ENCODE results near the gene PIP4K2C. TPM values are rescaled to one million over a fixed set of nuclear protein-coding genes. Genes with fewer than 3 reads are reported as not detected.

The PIP4K2C gene
- total RNA-seq, 1 experiment from 2014 or later: 88.6 TPM

DNA sequence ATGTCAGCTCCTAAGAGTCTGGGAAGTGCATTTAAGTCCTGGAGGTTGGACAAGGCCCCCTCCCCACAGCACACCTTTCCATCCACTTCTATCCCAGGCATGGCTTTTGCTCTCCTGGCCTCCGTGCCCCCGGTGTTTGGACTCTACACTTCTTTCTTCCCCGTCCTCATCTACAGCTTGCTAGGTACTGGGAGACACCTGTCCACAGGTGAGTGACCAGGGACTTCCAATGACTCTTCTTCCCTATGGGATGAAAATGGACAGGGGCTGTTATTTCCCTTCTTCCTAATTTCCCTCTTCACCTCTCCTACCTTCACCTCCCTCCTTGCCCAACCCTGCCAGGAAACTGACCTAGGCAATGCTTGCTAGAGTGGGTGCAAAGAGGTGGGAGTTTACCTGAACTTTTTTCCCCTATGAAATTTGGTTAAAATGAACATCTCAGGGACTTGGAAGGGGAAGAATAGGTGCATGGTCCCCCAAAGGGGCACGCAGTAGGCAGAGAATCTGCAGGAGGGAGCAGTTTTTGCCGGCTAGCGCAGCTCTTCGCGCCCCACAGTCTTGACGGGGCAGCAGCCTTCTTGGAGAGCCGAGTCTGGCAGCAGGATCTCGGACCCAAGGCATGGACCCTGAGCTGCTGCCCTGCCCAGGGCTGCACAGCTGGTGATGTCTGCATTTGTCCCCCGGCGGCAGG, 29.4 kb downstream of the PIP4K2C start:
- no peak overlapping the region for H3K4me3 ChIP-seq (ENCODE audit: low read length)
- no TSS peak for BruUV-seq (replicated peaks)
- CTCF ChIA-PET: interaction anchor here (0.6 to 0.8 kb wide), 2 partner anchors 28 to 35 kb away, joined by 3 to 4 read pairs; no protein-coding TSS in a partner anchor
- POLR2A ChIA-PET (ENCODE audit: unreplicated experiment): no interaction called here
- TF ChIP-seq EZH2 (IDR thresholded peaks at IDR 0.05; ENCODE audit: low read length, unreplicated experiment) (no peak), EZH2phosphoT487 (IDR thresholded peaks at IDR 0.05; ENCODE audit: borderline replicate concordance, low read length) (no peak)
- TF ChIP-seq, protein P1, sequence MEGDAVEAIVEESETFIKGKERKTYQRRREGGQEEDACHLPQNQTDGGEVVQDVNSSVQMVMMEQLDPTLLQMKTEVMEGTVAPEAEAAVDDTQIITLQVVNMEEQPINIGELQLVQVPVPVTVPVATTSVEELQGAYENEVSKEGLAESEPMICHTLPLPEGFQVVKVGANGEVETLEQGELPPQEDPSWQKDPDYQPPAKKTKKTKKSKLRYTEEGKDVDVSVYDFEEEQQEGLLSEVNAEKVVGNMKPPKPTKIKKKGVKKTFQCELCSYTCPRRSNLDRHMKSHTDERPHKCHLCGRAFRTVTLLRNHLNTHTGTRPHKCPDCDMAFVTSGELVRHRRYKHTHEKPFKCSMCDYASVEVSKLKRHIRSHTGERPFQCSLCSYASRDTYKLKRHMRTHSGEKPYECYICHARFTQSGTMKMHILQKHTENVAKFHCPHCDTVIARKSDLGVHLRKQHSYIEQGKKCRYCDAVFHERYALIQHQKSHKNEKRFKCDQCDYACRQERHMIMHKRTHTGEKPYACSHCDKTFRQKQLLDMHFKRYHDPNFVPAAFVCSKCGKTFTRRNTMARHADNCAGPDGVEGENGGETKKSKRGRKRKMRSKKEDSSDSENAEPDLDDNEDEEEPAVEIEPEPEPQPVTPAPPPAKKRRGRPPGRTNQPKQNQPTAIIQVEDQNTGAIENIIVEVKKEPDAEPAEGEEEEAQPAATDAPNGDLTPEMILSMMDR (conservative IDR thresholded peaks at IDR 0.05; ENCODE audit: low read depth, low read length): no peak
- H2AFZ ChIP-seq (ENCODE audit: low read length): no peak overlapping the region
- H3K4me1 ChIP-seq (ENCODE audit: insufficient read depth, low read length): no peaks in the 10 kb centered on the region
- no peak overlapping the region for H3K27ac ChIP-seq (ENCODE audit: low read length)
- intact Hi-C loops (cut with micrococcal nuclease): no loop called here
- no peaks in the 10 kb centered on the region for H3F3A ChIP-seq (ENCODE audit: low read length, unreplicated experiment)
- DNase-seq (no peak), ATAC-seq (no peak)
- no peaks in the 10 kb centered on the region for H3K9me2 ChIP-seq (replicated peaks; ENCODE audit: low read length)
- H3K27me3 ChIP-seq (ENCODE audit: low read length): peaks cover 15% of the 10 kb centered on the region
- H3K9me3 ChIP-seq (ENCODE audit: low read length): no peaks in the 10 kb centered on the region
- H3K79me2 ChIP-seq (ENCODE audit: low read length): no peaks in the 10 kb centered on the region
- H3K9ac ChIP-seq (ENCODE audit: low read length): no peak overlapping the region
- no peaks in the 10 kb centered on the region for H4K20me1 ChIP-seq (ENCODE audit: low read length)
- no peaks in the 10 kb centered on the region for H3K36me3 ChIP-seq (ENCODE audit: low read depth, low read length)
- H3K4me2 ChIP-seq (ENCODE audit: low read length): no peak overlapping the region

DNA sequence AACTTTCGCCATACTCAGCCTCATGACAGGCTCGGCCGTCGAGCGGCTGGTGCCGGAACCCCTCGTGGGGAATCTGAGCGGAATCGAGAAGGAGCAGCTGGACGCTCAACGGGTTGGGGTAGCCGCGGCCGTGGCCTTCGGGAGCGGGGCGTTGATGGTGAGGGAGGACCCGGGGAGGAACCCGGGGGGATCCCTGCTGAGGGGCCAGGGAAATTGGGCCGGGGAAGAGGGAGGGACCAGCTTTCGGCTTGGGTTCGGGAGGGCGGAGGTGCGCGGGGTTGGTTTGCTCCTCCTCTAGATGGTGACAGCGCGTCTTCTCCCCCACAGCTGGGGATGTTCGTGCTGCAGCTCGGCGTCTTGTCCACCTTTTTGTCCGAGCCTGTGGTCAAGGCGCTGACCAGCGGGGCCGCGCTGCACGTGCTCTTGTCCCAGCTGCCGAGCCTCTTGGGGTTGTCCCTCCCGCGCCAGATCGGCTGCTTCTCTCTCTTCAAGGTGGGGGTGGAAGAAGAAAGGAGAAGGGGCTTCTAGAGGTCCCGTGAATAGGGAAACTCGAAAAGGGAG, 30.0 kb downstream of the PIP4K2C start:
- H3K9me2 ChIP-seq (replicated peaks; ENCODE audit: low read length): no peaks in the 10 kb centered on the region
- intact Hi-C loops (cut with micrococcal nuclease): loop anchor here (1.0 kb wide), 1 partner anchor 38 kb away; no protein-coding TSS in a partner anchor
- no peak for DNase-seq
- no peaks in the 10 kb centered on the region for H3K79me2 ChIP-seq (ENCODE audit: low read length)
- H3K9ac ChIP-seq (ENCODE audit: low read length): no peak overlapping the region
- TF ChIP-seq, protein P1 (conservative IDR thresholded peaks at IDR 0.05; ENCODE audit: low read depth, low read length): no peak
- no peak for TF ChIP-seq EZH2phosphoT487 (IDR thresholded peaks at IDR 0.05; ENCODE audit: borderline replicate concordance, low read length)
- TF ChIP-seq EZH2 (IDR thresholded peaks at IDR 0.05; ENCODE audit: low read length, unreplicated experiment): no peak
- BruUV-seq (replicated peaks): no TSS peak
- ChIA-PET POLR2A (ENCODE audit: unreplicated experiment) (no interaction called here), CTCF (interaction anchor here (0.6 to 0.8 kb wide), 2 partner anchors 28 to 36 kb away, joined by 3 to 4 read pairs; no protein-coding TSS in a partner anchor)
- H3K36me3 ChIP-seq (ENCODE audit: low read depth, low read length): no peaks in the 10 kb centered on the region
- peak overlapping the region; percentile 77 for H3K4me2 ChIP-seq (ENCODE audit: low read length)
- no peak for ATAC-seq
- H3K27ac ChIP-seq (ENCODE audit: low read length): no peak overlapping the region
- H3K9me3 ChIP-seq (ENCODE audit: low read length): no peaks in the 10 kb centered on the region
- no peak overlapping the region for H3K4me3 ChIP-seq (ENCODE audit: low read length)
- H3K27me3 ChIP-seq (ENCODE audit: low read length): peaks cover 15% of the 10 kb centered on the region
- no peak overlapping the region for H2AFZ ChIP-seq (ENCODE audit: low read length)
- H3F3A ChIP-seq (ENCODE audit: low read length, unreplicated experiment): no peaks in the 10 kb centered on the region
- no peaks in the 10 kb centered on the region for H3K4me1 ChIP-seq (ENCODE audit: insufficient read depth, low read length)
- H4K20me1 ChIP-seq (ENCODE audit: low read length): no peaks in the 10 kb centered on the region

Data from PC-3 (cell line).